ENCODE measurements around the gene PVRIG. TPM values are rescaled to one million over a fixed set of nuclear protein-coding genes. Genes with fewer than 3 reads are reported as not detected.
A peak's percentile ranks its signal among the peaks of the same experiment; 100 is the strongest.
"Not testable (repeated sequence)": the region's sequence is repeated elsewhere in the genome, so short reads cannot be mapped to it uniquely, and the experiment has no call there.

The PVRIG gene
- total RNA-seq, 1 donor from 2014 or later = not detected

GRCh38 chr7:100266576-100267354 is 47.0 kb downstream of the PVRIG start:
- H3K4me3 Mint-ChIP-seq (ENCODE audit: low read depth) = peak overlapping the region; percentile 37
- H3K27me3 Mint-ChIP-seq = no peaks in the 10 kb centered on the region
- no peak for DNase-seq (ENCODE audit: low spot score, unreplicated experiment)
- peak overlapping the region; percentile 89 for H3K27ac Mint-ChIP-seq
- H3K9me3 Mint-ChIP-seq (ENCODE audit: low read depth) = no peaks in the 10 kb centered on the region
- peaks cover 42% of the 10 kb centered on the region for H3K4me1 Mint-ChIP-seq (ENCODE audit: low read depth)
- peaks cover 15% of the 10 kb centered on the region for H3K36me3 Mint-ChIP-seq (ENCODE audit: insufficient read depth)
- TF ChIP-seq, protein P1, sequence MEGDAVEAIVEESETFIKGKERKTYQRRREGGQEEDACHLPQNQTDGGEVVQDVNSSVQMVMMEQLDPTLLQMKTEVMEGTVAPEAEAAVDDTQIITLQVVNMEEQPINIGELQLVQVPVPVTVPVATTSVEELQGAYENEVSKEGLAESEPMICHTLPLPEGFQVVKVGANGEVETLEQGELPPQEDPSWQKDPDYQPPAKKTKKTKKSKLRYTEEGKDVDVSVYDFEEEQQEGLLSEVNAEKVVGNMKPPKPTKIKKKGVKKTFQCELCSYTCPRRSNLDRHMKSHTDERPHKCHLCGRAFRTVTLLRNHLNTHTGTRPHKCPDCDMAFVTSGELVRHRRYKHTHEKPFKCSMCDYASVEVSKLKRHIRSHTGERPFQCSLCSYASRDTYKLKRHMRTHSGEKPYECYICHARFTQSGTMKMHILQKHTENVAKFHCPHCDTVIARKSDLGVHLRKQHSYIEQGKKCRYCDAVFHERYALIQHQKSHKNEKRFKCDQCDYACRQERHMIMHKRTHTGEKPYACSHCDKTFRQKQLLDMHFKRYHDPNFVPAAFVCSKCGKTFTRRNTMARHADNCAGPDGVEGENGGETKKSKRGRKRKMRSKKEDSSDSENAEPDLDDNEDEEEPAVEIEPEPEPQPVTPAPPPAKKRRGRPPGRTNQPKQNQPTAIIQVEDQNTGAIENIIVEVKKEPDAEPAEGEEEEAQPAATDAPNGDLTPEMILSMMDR (IDR thresholded peaks at IDR 0.05; ENCODE audit: unreplicated experiment) = no peak

GRCh38 chr7:100267648-100268047 is 47.9 kb downstream of the PVRIG start:
- Mint-ChIP-seq H3K4me1 (ENCODE audit: low read depth) (peaks cover 44% of the 10 kb centered on the region), H3K36me3 (ENCODE audit: insufficient read depth) (peaks cover 11% of the 10 kb centered on the region), H3K27me3 (no peaks in the 10 kb centered on the region), H3K9me3 (ENCODE audit: low read depth) (no peaks in the 10 kb centered on the region), H3K4me3 (ENCODE audit: low read depth) (no peak overlapping the region), H3K27ac (peak overlapping the region; percentile 89)
- TF ChIP-seq, protein P1 (IDR thresholded peaks at IDR 0.05; ENCODE audit: unreplicated experiment) = no peak
- no peak for DNase-seq (ENCODE audit: low spot score, unreplicated experiment)

DNA sequence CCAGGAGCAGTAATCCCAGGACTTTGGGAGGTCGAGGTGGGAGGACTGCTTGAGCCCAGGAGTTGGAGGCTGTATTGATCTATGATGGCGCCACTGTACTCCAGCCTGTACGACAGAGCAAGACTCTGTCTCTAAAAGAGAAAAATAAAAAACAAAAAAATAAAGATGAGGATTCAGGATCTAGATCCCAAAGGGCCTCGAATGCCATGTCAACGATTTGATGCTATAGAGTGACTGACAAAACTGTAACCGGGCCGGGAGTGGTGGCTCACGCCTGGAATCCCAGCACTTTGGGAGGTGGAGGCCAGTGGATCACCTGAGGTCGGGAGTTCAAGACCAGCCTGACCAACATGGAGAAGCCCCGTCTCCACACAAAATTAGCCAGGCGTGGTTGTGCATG is 49.1 kb downstream of the PVRIG start:
- Mint-ChIP-seq H3K4me3 (ENCODE audit: low read depth) (peak overlapping the region; percentile 86), H3K4me1 (ENCODE audit: low read depth) (peaks cover 44% of the 10 kb centered on the region), H3K27ac (peak overlapping the region; percentile 99)
- not testable (repeated sequence) for H3K36me3 Mint-ChIP-seq (ENCODE audit: insufficient read depth); H3K9me3 Mint-ChIP-seq (ENCODE audit: low read depth); DNase-seq (ENCODE audit: low spot score, unreplicated experiment); H3K27me3 Mint-ChIP-seq

DNA sequence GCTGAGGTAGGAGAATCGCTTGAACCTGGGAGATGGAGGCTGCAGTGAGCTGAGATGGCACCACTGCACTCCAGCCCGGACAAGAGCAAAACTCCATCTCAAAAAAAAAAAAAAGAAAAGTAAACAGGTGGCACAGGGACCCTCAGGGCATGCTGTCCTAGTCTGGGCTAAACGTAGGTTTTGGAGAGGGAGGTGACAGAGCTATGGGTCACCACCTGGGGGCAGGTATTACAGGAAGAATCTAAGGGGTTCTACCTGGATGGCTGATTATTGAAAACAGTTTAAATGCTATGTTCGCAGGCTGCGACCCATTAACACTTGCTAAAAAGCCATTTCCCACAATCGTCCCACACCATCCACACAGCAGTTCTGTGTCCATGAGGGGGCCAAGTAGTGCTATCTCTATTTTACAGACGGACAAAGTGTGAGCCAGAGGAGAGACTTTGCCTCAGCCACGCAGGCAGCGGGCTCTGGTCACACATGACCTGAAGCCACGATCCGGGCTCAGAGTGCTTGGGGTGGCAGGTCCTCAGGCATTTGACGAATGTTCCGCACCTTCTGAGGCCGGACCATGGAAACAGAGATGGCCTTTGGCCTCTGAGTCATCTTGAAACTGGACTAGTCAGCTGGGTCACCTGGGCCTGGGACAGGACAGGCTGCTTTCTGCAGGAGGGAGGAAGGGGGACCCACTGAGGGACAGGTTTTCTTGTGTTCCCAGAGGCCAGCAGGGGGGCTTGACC is 49.7 kb downstream of the PVRIG start:
- Mint-ChIP-seq H3K4me1 (ENCODE audit: low read depth) (peaks cover 44% of the 10 kb centered on the region), H3K4me3 (ENCODE audit: low read depth) (peak overlapping the region; percentile 86), H3K27ac (peak overlapping the region; percentile 99)
- DNase-seq (ENCODE audit: low spot score, unreplicated experiment) = peak; percentile 42
- H3K36me3 Mint-ChIP-seq (ENCODE audit: insufficient read depth); H3K9me3 Mint-ChIP-seq (ENCODE audit: low read depth); H3K27me3 Mint-ChIP-seq: not testable (repeated sequence)
- TF ChIP-seq, protein P1 (IDR thresholded peaks at IDR 0.05; ENCODE audit: unreplicated experiment) = peak; percentile 36

DNA sequence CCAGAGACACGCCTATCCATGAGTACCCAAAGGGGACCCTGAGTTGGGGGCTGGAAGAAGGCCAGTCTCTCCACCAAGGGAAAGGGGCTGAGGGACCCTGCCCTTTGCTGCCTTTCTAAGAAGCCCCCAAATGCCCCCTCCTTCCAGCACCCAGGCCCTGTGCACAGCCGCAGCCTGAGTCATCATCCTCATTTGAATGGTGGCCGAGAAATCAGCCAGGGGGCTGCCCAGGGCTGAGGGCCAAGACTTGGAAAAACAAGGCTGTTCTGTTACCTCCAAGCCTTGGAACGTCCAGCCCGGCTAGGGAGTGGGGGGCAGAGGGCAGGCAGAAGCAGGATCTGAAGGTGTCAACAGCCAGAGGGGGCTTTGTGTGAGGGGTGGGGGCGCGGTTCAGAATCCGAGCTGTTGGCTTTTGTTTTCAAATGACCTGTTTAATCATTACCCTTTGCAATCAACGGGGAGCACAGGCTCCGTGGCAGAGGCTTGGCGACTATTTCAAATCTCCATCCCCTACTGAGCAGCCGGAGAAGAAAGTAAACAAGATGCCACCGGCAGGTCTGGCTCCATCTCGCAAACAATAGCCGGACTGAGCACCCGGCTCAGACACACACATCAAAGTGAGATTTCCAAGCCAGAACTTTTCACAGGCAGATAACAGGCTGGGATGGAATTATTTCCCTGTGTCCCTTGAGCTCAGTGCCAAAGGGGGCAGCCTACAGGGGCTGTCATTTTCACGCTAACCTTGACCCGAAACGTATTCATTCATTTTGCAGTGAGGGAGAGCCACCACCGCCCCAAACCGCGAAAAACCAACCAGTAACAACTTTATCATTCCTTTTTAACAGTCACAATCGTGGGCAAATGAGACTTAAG is 50.5 kb downstream of the PVRIG start:
- TF ChIP-seq, protein P1 (IDR thresholded peaks at IDR 0.05; ENCODE audit: unreplicated experiment) = peak; percentile 13
- DNase-seq (ENCODE audit: low spot score, unreplicated experiment); H3K9me3 Mint-ChIP-seq (ENCODE audit: low read depth): not testable (repeated sequence)

More for the DNA sequence above, 50.5 kb downstream of the PVRIG start:
- H3K4me3 Mint-ChIP-seq (ENCODE audit: low read depth) = peak overlapping the region; percentile 86
- H3K27me3 Mint-ChIP-seq; H3K36me3 Mint-ChIP-seq (ENCODE audit: insufficient read depth): not testable (repeated sequence)
- H3K27ac Mint-ChIP-seq = peak overlapping the region; percentile 99
- peaks cover 40% of the 10 kb centered on the region for H3K4me1 Mint-ChIP-seq (ENCODE audit: low read depth)

Other genes with a start within 250 kb of the PVRIG start
- not detected in 2 replicates for gene AZGP1, start 243.9 kb upstream of the PVRIG start, total RNA-seq
- 196 and 209 TPM in 2 replicates for gene ZKSCAN1, start 204.4 kb upstream of the PVRIG start, total RNA-seq
- gene ZSCAN21, start 170.2 kb upstream of the PVRIG start, total RNA-seq = 20.7 and 22.8 TPM in 2 replicates
- 91.8 and 95.1 TPM in 2 replicates for gene ZNF3, start 138.2 kb upstream of the PVRIG start, total RNA-seq
- gene COPS6, start 131.0 kb upstream of the PVRIG start, total RNA-seq = 110 and 113 TPM in 2 replicates
- 212 and 224 TPM in 2 replicates for gene MCM7, start 118.6 kb upstream of the PVRIG start, total RNA-seq
- gene AP4M1, start 118.3 kb upstream of the PVRIG start, total RNA-seq = 34.0 and 36.0 TPM in 2 replicates
- 79.6 and 91.2 TPM in 2 replicates for gene TAF6, start 100.6 kb upstream of the PVRIG start, total RNA-seq
- gene CNPY4, start 100.3 kb upstream of the PVRIG start, total RNA-seq = 22.5 and 25.5 TPM in 2 replicates
- gene MBLAC1, start 93.0 kb upstream of the PVRIG start, total RNA-seq = 1.6 and 2.2 TPM in 2 replicates
- gene LAMTOR4, start 71.0 kb upstream of the PVRIG start, total RNA-seq = 106 and 116 TPM in 2 replicates
- gene TRAPPC14, start 61.2 kb upstream of the PVRIG start, total RNA-seq = 29.6 and 30.7 TPM in 2 replicates
- gene GAL3ST4, start 51.3 kb upstream of the PVRIG start, total RNA-seq = 4.9 and 5.1 TPM in 2 replicates
- 64.0 and 65.2 TPM in 2 replicates for gene GPC2, start 42.6 kb upstream of the PVRIG start, total RNA-seq
- 2.4 and 2.5 TPM in 2 replicates for gene STAG3, start 42.0 kb upstream of the PVRIG start, total RNA-seq
- gene SPDYE3, start 87.8 kb downstream of the PVRIG start, total RNA-seq = not detected in 2 replicates
- gene PILRB, start 138.2 kb downstream of the PVRIG start, total RNA-seq = 64.6 and 67.9 TPM in 2 replicates
- gene PILRA, start 153.5 kb downstream of the PVRIG start, total RNA-seq = 3.9 and 5.3 TPM in 2 replicates
- 2.5 and 3.8 TPM in 2 replicates for gene ZCWPW1, start 208.8 kb downstream of the PVRIG start, total RNA-seq
- 34.6 and 35.4 TPM in 2 replicates for gene MEPCE, start 209.9 kb downstream of the PVRIG start, total RNA-seq
- gene PPP1R35, start 216.5 kb downstream of the PVRIG start, total RNA-seq = 23.7 and 29.8 TPM in 2 replicates
- gene SPACDR, start 244.3 kb downstream of the PVRIG start, total RNA-seq = 0.67 and 1.7 TPM in 2 replicates

Measured in progenitor cell of endocrine pancreas (in vitro differentiated cells).